ENCODE results near the gene ARGFX. TPM values are rescaled to one million over a fixed set of nuclear protein-coding genes. Genes with fewer than 3 reads are reported as not detected.

Gene ARGFX
- polyA plus RNA-seq (2012; ENCODE audit: missing spikeins): not detected

GRCh38 chr3:121567649-121568048 is at the start of gene ARGFX:
Gene ARGFX (plus strand): TSS chr3:121567949. CDS start chr3:121570714, 2,765 bp downstream.
- FAIRE-seq (no peak), DNase-seq (ENCODE audit: insufficient read length) (no peak)
- TF ChIP-seq POLR2A (IDR thresholded peaks at IDR 0.05; ENCODE audit: low read depth, low read length) (no peak), POLR2AphosphoS5 (IDR thresholded peaks at IDR 0.05; ENCODE audit: low read depth, low read length) (no peak), TAF1 (IDR thresholded peaks at IDR 0.05; ENCODE audit: borderline replicate concordance, low read depth, low read length) (no peak)

- DNase-seq (ENCODE audit: insufficient read length) (no peak), FAIRE-seq (no peak)
- TF ChIP-seq POLR2AphosphoS5 (IDR thresholded peaks at IDR 0.05; ENCODE audit: low read depth, low read length) (no peak), TAF1 (IDR thresholded peaks at IDR 0.05; ENCODE audit: borderline replicate concordance, low read depth, low read length) (no peak), POLR2A (IDR thresholded peaks at IDR 0.05; ENCODE audit: low read depth, low read length) (no peak)
These were observed 49.6 kb upstream of the ARGFX start for GRCh38 chr3:121517953-121518655.

GRCh38 chr3:121520510-121520909 is 47.2 kb upstream of the ARGFX start:
- TF ChIP-seq TAF1 (IDR thresholded peaks at IDR 0.05; ENCODE audit: borderline replicate concordance, low read depth, low read length): no peak
- no peak for TF ChIP-seq POLR2AphosphoS5 (IDR thresholded peaks at IDR 0.05; ENCODE audit: low read depth, low read length)
- TF ChIP-seq POLR2A (IDR thresholded peaks at IDR 0.05; ENCODE audit: low read depth, low read length): no peak
- FAIRE-seq (no peak), DNase-seq (ENCODE audit: insufficient read length) (no peak)

- no peak for DNase-seq (ENCODE audit: insufficient read length)
- no peak for TF ChIP-seq TAF1 (IDR thresholded peaks at IDR 0.05; ENCODE audit: borderline replicate concordance, low read depth, low read length)
- no peak for TF ChIP-seq POLR2AphosphoS5 (IDR thresholded peaks at IDR 0.05; ENCODE audit: low read depth, low read length)
- TF ChIP-seq POLR2A (IDR thresholded peaks at IDR 0.05; ENCODE audit: low read depth, low read length): no peak
- peak; percentile 75 for FAIRE-seq
These were observed 38.4 kb upstream of the ARGFX start for GRCh38 chr3:121529308-121529707.

GRCh38 chr3:121531269-121531668 is 36.5 kb upstream of the ARGFX start:
- no peak for FAIRE-seq
- no peak for DNase-seq (ENCODE audit: insufficient read length)
- TF ChIP-seq TAF1 (IDR thresholded peaks at IDR 0.05; ENCODE audit: borderline replicate concordance, low read depth, low read length) (no peak), POLR2A (IDR thresholded peaks at IDR 0.05; ENCODE audit: low read depth, low read length) (no peak)

- TF ChIP-seq POLR2A (IDR thresholded peaks at IDR 0.05; ENCODE audit: low read depth, low read length): no peak
- FAIRE-seq (no peak), DNase-seq (ENCODE audit: insufficient read length) (no peak)
These were observed 24.8 kb upstream of the ARGFX start for GRCh38 chr3:121542924-121543323.

GRCh38 chr3:121545049-121545573 is 22.6 kb upstream of the ARGFX start:
- TF ChIP-seq TAF1 (IDR thresholded peaks at IDR 0.05; ENCODE audit: borderline replicate concordance, low read depth, low read length): no peak
- no peak for TF ChIP-seq POLR2A (IDR thresholded peaks at IDR 0.05; ENCODE audit: low read depth, low read length)
- TF ChIP-seq POLR2AphosphoS5 (IDR thresholded peaks at IDR 0.05; ENCODE audit: low read depth, low read length): no peak
- DNase-seq (ENCODE audit: insufficient read length) (no peak), FAIRE-seq (no peak)

- DNase-seq (ENCODE audit: insufficient read length) (peak; percentile 67), FAIRE-seq (peak; percentile 94)
- TF ChIP-seq POLR2A (IDR thresholded peaks at IDR 0.05; ENCODE audit: low read depth, low read length): peak; percentile 64
- peak; percentile 56; the same call in 1 of the 2 replicates for TF ChIP-seq TAF1 (IDR thresholded peaks at IDR 0.05; ENCODE audit: borderline replicate concordance, low read depth, low read length)
- peak; percentile 33; the same call in 1 of the 2 replicates for TF ChIP-seq POLR2AphosphoS5 (IDR thresholded peaks at IDR 0.05; ENCODE audit: low read depth, low read length)
These were observed 21.9 kb upstream of the ARGFX start, which contains the start of gene POLQ for GRCh38 chr3:121545574-121546455. Gene POLQ (minus strand): TSS chr3:121545988. CDS start chr3:121545877, 111 bp downstream.

GRCh38 chr3:121552379-121552778 is 15.4 kb upstream of the ARGFX start:
- DNase-seq (ENCODE audit: insufficient read length) (no peak), FAIRE-seq (no peak)
- TF ChIP-seq POLR2AphosphoS5 (IDR thresholded peaks at IDR 0.05; ENCODE audit: low read depth, low read length): no peak
- no peak for TF ChIP-seq POLR2A (IDR thresholded peaks at IDR 0.05; ENCODE audit: low read depth, low read length)
- no peak for TF ChIP-seq TAF1 (IDR thresholded peaks at IDR 0.05; ENCODE audit: borderline replicate concordance, low read depth, low read length)

GRCh38 chr3:121552797-121553196 is 15.0 kb upstream of the ARGFX start:
- FAIRE-seq (no peak), DNase-seq (ENCODE audit: insufficient read length) (no peak)
- TF ChIP-seq POLR2A (IDR thresholded peaks at IDR 0.05; ENCODE audit: low read depth, low read length) (no peak), TAF1 (IDR thresholded peaks at IDR 0.05; ENCODE audit: borderline replicate concordance, low read depth, low read length) (no peak), POLR2AphosphoS5 (IDR thresholded peaks at IDR 0.05; ENCODE audit: low read depth, low read length) (no peak)

- TF ChIP-seq POLR2A (IDR thresholded peaks at IDR 0.05; ENCODE audit: low read depth, low read length): no peak
- no peak for TF ChIP-seq POLR2AphosphoS5 (IDR thresholded peaks at IDR 0.05; ENCODE audit: low read depth, low read length)
- no peak for TF ChIP-seq TAF1 (IDR thresholded peaks at IDR 0.05; ENCODE audit: borderline replicate concordance, low read depth, low read length)
- no peak for FAIRE-seq
- DNase-seq (ENCODE audit: insufficient read length): no peak
These were observed 10.3 kb upstream of the ARGFX start for GRCh38 chr3:121557426-121557934.
